GM21381 (cell line): ENCODE results near the gene ARHGEF19.
"Not testable (repeated sequence)": the region's sequence is repeated elsewhere in the genome, so short reads cannot be mapped to it uniquely, and the experiment has no call there.

Experiments
- ATAC-seq: cut with Tn5 transposase; IDR thresholded peaks from one replicate; pipeline ENCODE4 v1.9.1; 2021; ENCODE audit warnings: mild to moderate bottlenecking, moderate library complexity; ENCODE audit not compliant: unreplicated experiment

ARHGEF19 gene

DNA sequence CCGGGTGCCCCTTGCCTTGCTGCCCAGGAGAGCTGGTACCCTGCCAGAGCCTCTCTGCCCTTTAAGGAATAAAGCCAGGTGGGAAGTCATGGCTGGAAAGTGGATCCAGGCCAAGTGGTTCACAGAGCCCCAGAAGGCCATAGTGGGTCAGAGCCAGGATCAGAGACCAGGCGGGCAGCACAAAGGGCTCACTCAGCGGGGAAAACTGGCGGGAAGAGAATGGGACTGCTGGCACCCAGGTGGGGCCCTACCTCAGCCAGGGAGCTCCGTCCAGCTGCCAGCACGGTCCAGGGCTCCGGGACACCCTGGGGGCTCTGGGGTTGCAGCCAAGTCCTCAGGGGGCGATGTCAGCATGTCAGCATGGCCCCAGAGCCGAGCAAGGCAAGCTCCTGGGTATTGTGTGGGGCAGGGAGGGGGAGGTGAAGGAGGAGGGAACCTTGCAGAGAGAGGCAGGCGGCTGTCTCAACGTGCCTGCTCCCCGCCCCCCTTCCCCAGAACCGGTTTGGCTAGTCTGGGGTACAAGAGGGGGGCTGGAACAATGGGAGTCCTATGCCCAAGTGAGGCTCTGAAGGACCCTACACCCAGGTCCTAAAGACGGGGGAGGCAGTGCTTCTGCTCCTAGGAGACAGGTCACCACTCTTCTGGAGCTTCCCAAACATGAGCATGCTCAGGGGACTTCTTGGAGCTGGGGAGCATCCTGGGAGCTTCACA, at the start of gene ARHGEF19:
Gene ARHGEF19 (minus strand): TSS at position 402 of the 711 bp plus-strand sequence. CDS start 3,598 bp downstream, outside the sequence.
- ATAC-seq: no peak

DNA sequence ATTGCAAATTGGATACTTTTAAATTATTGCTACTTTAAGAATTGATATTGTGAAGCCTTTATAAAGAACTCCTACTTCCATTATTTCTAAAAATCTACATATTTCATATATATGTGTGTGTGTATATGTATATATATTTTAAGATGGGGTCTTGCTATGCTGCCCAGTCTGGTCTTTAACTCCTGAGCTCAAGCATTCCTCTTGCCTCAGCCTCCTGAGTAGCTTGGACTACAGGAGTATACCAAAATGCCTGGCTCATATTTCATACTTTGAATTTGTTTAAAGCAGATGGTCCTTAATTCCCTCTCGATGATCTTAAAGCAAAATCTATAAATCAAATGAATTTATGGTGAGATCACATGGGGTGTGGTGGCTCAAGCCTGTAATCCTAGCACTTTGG, 49.6 kb upstream of the ARHGEF19 start:
- ATAC-seq: no peak

GRCh38 chr1:16260814-16261213, 48.4 kb upstream of the ARHGEF19 start:
- ATAC-seq: no peak

DNA sequence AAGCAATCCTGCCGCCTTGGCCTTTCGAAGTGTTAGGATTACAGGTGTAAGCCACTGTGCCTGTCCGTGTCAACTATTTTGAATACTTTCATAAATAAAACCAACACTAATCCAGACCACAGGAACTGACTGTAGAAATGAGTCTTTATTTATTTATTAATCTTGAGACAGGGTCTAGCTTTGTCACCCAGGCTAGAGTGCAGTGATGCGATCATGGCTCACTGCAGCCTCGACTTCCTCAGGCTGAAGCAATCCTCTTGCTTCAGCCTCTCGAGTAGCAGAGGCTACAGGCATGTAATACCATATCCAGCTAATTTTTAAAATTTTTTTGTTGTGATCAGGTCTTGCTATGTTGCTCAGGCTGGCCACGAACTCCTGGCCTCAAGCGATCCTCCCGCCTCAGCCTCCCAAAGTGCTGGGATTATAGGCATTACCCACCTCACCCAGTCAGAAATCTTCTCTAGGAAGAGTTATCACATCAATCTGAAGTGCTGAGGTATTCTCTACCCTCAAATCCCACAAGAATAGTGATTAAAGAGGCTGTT, 46.2 kb upstream of the ARHGEF19 start:
- ATAC-seq: no peak

DNA sequence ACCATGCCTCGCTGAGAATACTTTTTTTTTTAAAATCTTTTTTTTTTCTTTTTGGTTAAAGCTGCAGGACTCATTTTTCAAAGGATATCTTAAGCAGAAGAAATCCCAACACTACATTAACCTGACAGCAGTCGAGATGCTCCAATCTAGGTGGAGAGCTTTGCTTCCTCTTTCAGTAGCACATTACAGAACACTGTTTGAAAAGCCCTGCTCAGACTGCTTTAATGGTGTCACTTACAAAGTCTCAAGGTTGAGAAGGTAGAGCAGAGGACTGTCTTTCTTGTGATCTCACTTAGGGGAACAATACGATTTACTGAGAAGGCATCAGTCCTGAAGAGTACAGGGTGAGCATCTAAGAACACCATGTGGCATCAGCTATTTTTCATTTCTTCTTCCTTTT, 45.5 kb upstream of the ARHGEF19 start:
- no peak for ATAC-seq

GRCh38 chr1:16257556-16257955, 45.1 kb upstream of the ARHGEF19 start:
- ATAC-seq: not testable (repeated sequence)

DNA sequence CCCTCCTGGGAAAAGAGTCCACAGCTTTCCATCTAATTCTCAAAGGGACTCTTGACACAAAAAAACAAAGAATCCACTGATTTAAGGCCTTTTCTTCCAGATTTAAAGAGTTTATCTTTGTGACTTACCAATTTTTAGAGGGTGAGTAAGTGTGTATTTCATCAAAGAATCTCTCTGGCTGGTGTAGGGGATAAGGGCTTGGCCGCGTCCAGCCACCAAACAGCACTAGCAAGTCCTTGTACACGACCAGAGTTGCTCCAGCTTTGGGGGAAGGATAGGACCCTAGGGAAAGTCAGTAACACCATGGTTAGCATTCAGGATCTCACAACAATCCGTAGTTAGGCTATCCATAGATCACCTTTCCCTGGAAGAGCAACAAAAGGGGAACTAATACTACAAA, 44.0 kb upstream of the ARHGEF19 start:
- ATAC-seq: no peak

DNA sequence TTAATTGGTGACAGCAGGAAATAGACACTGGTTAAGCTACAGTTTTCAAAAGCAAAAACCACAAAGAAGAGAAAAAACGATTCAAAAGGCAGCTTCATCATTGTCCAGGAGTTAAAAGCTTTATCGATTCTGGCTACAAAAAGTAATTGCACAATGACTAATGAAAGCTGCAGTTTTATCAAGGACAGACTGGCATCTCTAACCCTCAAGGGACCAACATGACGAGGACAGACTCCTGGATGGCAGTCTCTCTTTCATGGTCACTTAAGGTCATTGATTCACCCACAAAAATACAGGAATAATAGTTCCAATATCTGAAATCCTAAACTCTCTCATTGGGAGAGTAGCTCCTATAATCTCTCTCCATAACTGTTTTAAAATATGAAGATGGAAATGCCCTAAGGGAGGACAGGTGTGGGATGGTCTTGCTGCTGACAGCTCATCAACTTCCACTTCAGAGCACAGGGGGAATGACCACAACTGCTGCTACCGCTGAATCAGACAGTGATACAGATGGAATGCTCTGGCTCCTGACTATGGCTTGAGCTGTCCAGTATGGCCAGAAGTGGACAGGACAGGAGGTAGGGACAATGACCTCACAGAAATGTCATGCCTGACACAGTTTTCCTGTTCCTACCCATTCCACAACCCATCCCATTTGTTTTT, 41.9 kb upstream of the ARHGEF19 start:
- no peak for ATAC-seq

- no peak for ATAC-seq
These were observed 41.0 kb upstream of the ARHGEF19 start for GRCh38 chr1:16253332-16253922.

DNA sequence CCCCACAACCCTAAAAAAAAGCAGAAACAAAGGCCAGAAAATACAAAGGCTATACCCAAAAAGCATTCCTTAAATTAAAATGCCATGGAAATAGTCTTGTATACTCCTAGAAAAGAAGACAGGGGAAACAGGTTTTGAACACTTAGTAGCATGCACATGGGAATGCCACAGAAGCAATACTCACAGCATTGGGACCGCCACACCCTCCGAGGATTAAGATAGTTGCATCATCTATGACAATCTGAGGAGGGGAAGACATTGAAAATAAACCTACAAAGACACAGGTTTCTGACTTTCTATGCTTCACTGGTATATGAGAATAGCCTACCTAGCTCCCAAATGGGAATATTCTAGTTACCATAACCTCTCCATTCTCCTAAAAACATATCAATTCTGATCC, 40.5 kb upstream of the ARHGEF19 start:
- no peak for ATAC-seq

- no peak for ATAC-seq
These were observed 38.9 kb upstream of the ARHGEF19 start for GRCh38 chr1:16251381-16251780.

- no peak for ATAC-seq
These were observed 38.2 kb upstream of the ARHGEF19 start for GRCh38 chr1:16250524-16251251.

- ATAC-seq: no peak
These were observed 37.3 kb upstream of the ARHGEF19 start for GRCh38 chr1:16249596-16250241.

DNA sequence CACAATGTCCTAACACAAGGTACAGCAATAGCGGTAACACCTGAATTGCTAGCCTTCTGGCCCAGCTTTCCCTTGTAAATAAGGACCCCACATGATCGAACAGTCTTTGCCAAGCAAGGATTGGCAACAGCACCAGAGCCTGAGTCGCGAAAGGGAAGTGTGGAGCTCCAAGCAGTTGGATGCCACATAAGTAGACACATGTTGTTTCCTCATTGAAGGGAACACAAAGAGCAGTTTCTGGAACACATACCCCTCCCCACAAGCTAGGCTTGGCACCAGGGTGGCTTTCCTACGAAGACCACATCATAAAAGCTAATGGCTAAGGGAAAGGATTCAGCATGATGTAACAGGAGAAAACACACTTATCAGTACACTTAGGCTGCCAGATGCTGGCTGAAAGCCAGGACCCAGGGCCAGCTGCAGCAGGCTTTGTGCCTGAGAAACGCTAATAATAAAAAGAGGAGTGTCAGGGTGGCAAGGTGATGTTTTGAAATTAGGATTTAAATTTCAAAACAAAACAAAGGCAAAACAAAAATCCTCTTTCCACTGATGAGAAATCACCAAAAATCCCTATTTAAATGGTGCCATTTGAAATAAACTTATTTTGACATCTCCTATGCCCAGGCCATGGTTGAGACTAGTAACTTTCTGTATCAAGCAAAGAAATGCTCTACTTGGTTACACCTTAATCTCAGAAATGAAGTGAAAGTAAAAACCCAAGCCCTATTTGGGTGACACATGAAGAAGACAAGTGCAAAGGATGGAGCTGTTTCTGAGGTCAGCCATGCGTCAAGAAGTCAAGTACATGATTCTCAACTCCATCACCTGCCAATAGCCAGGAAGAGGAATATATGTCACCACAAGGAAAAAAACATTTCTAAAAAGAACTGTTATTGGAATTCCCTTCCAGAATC, 36.4 kb upstream of the ARHGEF19 start:
- ATAC-seq: peak; percentile 51

DNA sequence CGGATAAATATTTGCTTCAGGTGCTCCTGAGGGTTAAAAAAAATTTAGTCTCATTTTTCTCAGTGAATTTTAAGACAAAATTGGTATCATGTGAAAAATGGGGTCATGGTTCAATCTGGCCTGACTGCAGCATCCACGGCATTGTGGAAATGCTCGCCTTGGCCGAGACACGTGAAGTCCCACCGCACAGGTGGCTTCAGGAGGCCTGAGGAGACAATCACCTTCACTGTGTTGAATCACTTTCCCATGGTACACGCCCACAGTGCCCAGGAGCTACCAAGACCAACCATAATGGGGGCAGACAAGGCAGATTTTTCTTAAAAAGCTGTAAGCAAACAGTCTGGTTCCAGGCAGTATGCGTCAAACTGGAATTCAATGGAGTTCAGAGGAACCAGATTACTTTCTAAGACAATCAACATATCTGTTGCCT, 35.6 kb upstream of the ARHGEF19 start:
- ATAC-seq: no peak

GRCh38 chr1:16247441-16247840, 35.0 kb upstream of the ARHGEF19 start:
- no peak for ATAC-seq

DNA sequence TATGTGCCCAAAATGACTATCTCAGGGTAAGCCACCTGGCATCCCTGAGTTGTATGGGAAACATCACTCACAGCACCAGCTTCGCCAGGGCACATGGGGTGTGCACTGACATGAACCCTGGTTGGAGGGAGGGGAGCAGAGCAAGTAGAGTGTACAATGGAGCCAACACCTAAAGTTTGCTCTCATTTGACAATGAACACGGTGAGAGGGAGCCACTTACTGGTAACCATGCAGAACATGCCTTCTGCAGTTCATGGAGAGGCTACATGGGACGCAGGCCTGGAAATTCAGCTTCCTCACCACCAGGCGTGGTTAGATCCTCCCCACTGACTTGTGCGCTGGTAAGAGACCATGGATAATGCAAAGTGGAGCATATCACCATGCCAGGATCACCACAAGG, 34.5 kb upstream of the ARHGEF19 start:
- ATAC-seq: no peak

GRCh38 chr1:16246239-16246638, 33.8 kb upstream of the ARHGEF19 start:
- not testable (repeated sequence) for ATAC-seq

DNA sequence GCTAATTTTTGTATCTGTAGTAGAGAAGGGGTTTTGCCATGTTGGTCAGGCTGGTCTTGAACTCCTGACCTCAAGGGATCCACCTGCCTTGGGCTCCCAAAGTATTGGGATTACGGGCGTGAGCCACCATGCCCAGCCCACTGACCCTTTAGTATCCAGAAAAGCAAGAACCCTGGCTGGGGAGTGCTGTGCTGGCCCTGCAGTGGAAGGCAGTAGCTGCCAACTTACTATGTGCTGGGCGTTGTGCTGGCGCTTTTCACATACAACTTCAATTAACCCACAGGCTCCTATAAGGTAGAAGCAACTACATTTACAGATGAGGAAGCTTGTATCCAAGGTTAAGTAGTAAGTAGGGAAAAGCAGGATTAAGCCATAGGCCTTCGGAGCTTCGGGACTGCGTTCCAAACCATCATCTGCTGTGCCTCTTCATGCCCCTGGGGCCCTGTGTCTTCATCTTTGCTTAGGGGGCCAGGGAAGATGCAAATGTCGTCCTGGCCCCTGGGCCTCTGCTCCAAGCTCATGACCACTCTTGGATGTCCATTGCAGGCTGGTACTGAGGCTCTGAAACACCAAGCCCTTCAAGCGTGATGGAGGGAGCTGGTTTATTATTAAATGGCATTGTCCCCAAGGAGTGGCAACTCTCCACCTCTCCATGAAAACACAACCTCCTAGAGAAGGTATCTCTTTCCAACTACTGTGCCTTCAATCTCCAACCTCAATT, 33.2 kb upstream of the ARHGEF19 start:
- no peak for ATAC-seq
